Forelimb muscle (tissue), 1 donor: Measurements from ENCODE around the gene ATPAF2. TPM values are rescaled to one million over a fixed set of nuclear protein-coding genes. Genes with fewer than 3 reads are reported as not detected.

Experiments used
- DNase-seq: peaks from one replicate; pipeline ENCODE4 v3.0.0-alpha.2; 2013; ENCODE audit warnings: low read depth
- polyA plus RNA-seq: library from polyadenylated mRNA; unstranded; fragments of 120-200 nt; gene quantifications from one replicate; pipeline ENCODE4 v1.2.1, GENCODE V29; 2013; ENCODE audit not compliant: insufficient read length

Gene ATPAF2
- polyA plus RNA-seq, 1 donor: 19.7 TPM

DNA sequence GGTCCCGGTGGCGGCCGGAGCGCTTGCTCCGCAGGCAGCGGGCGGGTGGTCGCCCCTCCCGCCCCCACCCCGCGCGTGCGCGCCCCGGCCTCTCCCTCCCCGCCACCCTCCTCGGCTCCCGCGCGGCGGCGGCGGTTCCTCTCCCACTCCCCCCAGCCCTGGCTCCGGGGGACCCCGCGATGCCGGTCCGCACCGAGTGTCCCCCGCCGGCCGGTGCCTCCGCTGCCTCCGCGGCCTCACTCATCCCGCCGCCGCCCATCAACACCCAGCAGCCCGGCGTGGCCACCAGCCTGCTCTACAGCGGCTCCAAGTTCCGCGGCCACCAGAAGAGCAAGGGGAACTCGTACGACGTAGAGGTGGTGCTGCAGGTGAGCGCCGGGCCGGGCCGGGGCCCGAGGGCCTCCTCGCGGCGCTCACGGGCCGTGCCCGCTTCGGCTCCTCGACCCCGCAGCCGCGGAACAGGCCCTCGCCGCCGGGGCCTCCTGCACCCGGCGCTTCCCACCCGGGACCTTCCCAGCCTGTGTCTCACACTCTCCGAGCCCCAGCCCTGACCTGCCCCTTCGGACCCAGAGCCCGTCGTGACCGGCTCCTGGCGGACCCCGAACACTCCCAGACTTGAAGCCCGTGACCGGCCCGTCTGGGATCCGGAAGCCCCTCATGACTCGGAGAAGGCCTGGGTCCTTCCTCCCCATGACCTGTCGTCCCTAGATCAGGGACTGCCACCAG is 730 bp upstream of the ATPAF2 start:
- DNase-seq: no peak

DNA sequence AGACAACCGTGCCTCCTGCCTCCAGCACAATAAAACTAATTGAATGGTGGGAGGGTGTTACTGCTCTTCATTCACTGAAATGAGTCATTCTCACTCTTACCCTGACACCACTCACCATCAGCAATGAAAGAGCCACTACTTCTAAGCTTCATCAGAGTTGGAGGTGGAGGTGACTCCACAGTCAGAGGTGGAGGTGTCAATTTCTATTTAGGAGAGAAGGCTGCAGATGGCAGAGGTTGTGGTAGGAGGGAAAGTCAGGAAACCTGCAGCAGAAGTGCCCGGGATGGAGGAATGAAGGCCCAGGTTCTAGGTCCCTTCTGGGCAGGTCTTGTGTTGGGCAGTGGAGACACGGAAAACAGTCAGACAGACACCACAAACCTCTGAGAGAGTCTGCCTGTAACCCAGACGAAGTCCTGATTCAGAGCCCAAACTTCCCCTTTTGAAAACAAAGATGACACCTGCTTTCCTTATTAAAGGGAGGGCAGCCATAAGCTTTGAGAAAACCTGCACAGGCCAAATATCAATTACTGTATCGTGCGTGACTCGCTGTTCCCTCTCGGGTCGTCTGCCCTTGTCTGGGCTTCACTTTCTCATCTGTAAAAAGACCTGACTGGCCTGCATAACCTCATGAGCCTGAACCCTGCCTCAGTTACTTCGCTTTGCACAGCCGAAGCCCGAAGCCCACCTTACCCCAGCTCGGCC is 668 bp downstream of the ATPAF2 start:
- no peak for DNase-seq

DNA sequence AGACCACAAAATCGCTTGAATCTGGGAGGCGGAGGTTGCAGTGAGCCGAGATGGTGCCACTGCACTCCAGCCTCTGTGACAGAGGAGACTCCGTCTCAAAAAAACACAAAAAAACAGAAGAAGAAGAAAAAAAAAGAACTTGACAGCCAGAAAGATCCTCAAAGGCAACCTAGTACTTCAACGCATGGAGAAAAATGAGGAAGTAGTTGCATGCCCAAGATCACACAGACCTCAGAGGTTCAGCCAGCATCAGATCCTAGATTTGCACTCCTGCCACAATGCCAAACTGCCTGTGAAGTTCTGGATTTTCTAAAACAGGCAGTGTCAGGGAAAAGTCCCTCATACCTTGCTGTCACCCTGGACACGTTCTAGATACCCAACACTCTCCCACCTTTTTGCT is 1.5 kb downstream of the ATPAF2 start:
- no peak for DNase-seq

DNA sequence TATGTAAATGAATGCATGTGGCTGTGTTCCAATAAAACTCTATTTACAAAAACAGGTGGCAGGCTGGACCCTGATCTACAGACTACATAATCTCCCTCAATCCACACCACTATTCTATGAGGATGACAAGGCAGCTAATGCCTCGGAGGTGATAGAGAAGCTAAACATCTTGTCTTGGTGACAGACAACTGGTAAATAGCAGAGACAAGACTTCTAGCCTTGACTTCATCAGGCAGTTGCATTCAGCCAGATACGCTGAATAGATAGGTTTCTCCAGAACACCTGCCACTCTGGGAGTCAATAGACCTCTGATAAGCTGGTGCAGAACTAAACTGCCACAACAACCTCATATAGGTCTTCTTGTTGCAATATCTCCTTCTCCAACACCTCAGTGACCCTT is 3.3 kb downstream of the ATPAF2 start:
- DNase-seq: no peak

DNA sequence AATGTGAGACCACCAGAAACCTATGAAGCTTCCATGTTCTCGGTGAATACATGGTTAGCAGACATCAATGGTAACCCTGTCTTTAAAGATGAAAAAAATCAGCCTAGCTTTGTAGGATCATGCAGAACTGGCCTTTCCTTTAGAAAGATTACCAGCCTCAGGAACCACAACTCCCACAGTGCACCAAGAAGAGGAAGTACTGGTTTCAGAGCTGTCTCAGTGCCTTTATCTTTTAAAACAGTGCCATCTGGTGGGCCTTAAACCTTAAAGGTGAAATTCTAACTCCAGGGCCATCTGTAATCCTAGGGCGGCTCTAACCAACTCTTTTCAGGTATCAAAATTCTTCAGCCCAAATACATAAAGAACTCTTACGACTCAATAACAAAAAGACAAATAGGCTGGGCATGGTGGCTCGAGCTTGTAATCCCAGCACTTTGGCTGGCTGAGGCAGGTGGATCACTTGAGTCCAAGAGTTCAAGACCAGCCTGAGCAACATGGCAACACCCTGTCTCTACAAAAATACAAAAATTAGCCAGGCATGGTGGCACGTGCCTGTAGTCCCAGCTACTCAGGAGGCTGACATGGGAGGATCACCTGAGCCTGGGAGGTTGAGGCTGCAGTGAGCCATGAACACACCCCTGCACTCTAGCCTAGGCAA is 5.4 kb downstream of the ATPAF2 start:
- DNase-seq: peak; percentile 81

- DNase-seq: no peak
Measured at GRCh38 chr17:18031955-18032354, 7.0 kb downstream of the ATPAF2 start.

GRCh38 chr17:18028952-18029540 is 9.9 kb downstream of the ATPAF2 start:
- DNase-seq: no peak

GRCh38 chr17:18028114-18028951 is 10.6 kb downstream of the ATPAF2 start:
- no peak for DNase-seq

- DNase-seq: no peak
Measured at GRCh38 chr17:18027280-18027679, 11.7 kb downstream of the ATPAF2 start.

GRCh38 chr17:18025945-18026776 is 12.8 kb downstream of the ATPAF2 start:
- DNase-seq: no peak

DNA sequence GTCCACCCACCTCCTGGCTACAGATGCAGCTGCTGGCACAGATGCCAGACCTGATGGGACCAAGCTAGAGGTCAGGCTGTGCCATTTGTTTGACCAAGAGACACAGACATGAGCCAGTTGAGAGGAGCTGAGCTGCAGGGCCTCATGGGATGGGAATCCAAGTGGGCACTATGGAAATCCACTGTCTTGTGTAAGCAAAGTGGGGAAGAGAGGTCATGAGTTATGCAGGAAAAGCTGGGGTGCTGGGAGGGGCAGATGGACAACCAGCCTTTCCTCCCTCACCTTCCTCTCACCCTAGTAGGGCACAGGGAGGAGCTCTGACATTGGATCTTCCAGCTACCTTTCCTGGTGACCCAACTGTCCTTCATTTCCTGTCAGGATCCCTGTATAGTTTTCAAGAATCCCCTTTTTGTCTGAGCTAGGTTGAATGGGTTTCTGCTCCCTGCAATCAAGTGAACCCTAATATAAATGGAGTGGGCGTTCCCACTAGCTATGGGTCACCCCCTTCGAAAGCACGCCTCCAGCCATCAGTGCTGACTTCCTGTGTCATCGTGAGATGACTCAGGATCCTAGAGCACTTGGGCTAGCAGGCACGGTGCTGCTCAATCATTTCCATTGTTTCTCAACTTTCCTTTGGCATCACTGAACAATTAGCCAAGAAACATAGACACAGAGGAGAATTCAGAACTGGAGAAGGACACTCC is 13.6 kb downstream of the ATPAF2 start:
- DNase-seq: no peak

DNA sequence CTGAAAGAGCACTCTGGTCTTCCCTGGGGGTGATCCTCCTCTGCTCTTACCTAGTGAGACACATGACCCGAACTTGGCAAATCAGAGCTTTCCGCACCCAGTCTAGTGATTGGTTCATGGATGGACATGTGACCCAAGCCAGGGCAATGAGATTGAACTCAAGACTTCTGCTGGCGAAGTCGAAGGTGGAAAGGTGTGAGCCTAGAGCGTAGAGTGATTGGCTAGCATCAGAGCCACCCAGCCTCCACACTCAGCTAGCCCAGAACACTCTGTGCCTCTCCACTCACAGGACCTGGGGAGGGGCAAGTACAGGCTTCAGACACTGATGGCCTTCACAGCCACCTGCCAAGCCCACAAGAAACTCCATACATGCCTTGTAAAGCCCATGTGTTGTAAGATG is 17.6 kb downstream of the ATPAF2 start:
- no peak for DNase-seq

GRCh38 chr17:18020971-18021370 is 18.0 kb downstream of the ATPAF2 start:
- DNase-seq: no peak

GRCh38 chr17:18019838-18020154 is 19.2 kb downstream of the ATPAF2 start:
- DNase-seq: no peak

- DNase-seq: no peak
Measured at GRCh38 chr17:18018411-18018921, 20.5 kb downstream of the ATPAF2 start.

DNA sequence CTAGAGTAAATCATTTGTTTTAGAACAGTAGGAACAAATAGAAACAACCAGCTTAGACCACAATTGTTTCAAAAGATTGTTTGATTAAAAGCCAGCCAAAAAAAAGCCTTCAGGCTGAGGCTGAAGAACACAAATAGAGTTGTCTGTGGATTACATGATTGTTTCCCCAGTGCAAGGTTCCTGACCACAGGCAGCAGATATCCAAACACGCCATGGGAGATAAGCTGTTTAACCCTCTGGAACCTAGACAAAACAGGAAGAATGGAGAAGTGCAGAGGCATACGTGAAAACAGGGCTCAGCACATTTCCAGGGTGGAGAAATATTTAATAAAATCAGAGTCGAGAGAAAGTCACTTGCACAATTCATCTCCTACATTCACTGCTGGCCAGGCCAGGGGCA is 21.0 kb downstream of the ATPAF2 start:
- DNase-seq: no peak

- DNase-seq: no peak
Measured at GRCh38 chr17:18016426-18016825, 22.5 kb downstream of the ATPAF2 start.

DNA sequence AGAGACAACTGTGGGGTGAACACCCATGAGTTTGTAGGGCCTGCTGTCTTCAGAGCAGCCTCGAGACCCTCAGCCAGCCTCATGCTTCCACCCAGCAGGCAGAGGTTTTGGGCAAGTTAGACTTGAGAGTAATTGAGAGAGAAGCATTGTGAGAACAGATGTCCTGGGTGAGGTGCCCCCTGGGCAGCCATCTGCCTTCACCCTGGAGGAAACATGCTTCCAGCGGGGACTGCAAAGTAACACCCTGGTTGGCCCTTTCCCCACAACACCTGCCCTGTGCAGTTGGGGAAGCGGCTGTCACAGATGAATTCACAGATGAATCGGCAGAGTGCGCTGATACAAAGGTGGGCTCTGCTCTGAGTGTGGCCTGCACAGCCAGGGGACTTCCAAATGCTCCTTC is 23.4 kb downstream of the ATPAF2 start:
- no peak for DNase-seq

GRCh38 chr17:18014006-18014405 is 25.0 kb downstream of the ATPAF2 start:
- no peak for DNase-seq

- no peak for DNase-seq
Measured at GRCh38 chr17:18011286-18011685, 27.7 kb downstream of the ATPAF2 start.
